Stomach (tissue), 9 donors: Measurements from ENCODE around the gene CDNF. TPM values are rescaled to one million over a fixed set of nuclear protein-coding genes. Genes with fewer than 3 reads are reported as not detected.

Source experiments
- DNase-seq, 2 donors: peaks; one replicate each; pipeline versions ENCODE4 v3.0.0 to v3.0.0-alpha.2; 2013 to 2019
- H3K27ac ChIP-seq, 5 donors: fragments of 200-600 bp in 4 of 5; sonication (generic) in 4 of 5; one replicate each; pipeline ENCODE4 v1.5.1; 2013 to 2019; ENCODE audit warnings: mild to moderate bottlenecking in 1 of 5, moderate library complexity in 1 of 5
- H3K27me3 ChIP-seq, 3 donors: fragments of 200-600 bp; sonication (generic); one replicate each; pipeline ENCODE4 v1.5.1; 2017 to 2019; ENCODE audit warnings: mixed run types in 1 of 3
- H3K36me3 ChIP-seq, 4 donors: fragments of 200-600 bp; sonication (generic); 1 replicate in 3 of 4; 2 replicates in 1 of 4; pipeline ENCODE4 v1.5.1; 2016 to 2019
- H3K4me1 ChIP-seq, 4 donors: fragments of 200-600 bp; sonication (generic); one replicate each; pipeline ENCODE4 v1.5.1; 2016 to 2019
- H3K4me3 ChIP-seq, 4 donors: fragments of 200-600 bp; sonication (generic) in 3 of 4; one replicate each; pipeline ENCODE4 v1.5.1; 2016 to 2019; ENCODE audit warnings: mild to moderate bottlenecking in 1 of 4
- H3K9me3 ChIP-seq, 4 donors: fragments of 200-600 bp; sonication (generic); one replicate each; pipeline ENCODE4 v1.5.1; 2016 to 2019
- CTCF ChIP-seq, 7 experiments: fragments of 450-650 bp in 4 of 7; fragments of 200-600 bp in 3 of 7; sonication (generic) in 3 of 7; IDR thresholded peaks; one replicate each; pipeline ENCODE4 v1.5.1; 2016 to 2019; ENCODE audit warnings: antibody characterized with exemption in 7 of 7, control low read depth in 2 of 7, mild to moderate bottlenecking in 1 of 7
- EP300 ChIP-seq: sonication (generic); formaldehyde crosslinking; IDR thresholded peaks from one replicate; pipeline ENCODE4 v1.6.1; 2017; ENCODE audit warnings: antibody characterized with exemption
- POLR2A ChIP-seq, 4 donors: fragments of 450-650 bp; IDR thresholded peaks; one replicate each; pipeline ENCODE4 v1.6.1; 2016; ENCODE audit warnings: antibody characterized with exemption in 4 of 4, control low read depth in 2 of 4, mild to moderate bottlenecking in 1 of 4, moderate library complexity in 1 of 4
- POLR2AphosphoS5 ChIP-seq, 3 donors: sonication (generic); formaldehyde crosslinking; IDR thresholded peaks; one replicate each; pipeline ENCODE4 v1.6.1; 2016; ENCODE audit warnings: antibody characterized with exemption in 3 of 3
- WGBS, 5 donors: extraction: QIAGEN DNeasy Blood & Tissue Kit in 3 of 5; methylation state at CpG; one replicate each; pipeline versions ENCODE4 v1.1.5 to v1.1.7; 2013 to 2018; 5-methylcytosine and 5-hydroxymethylcytosine counted together
- intact Hi-C: fragments of 100-400 bp; cut with DNase I; formaldehyde crosslinking; loops from one replicate; pipeline ENCODE4 v1.15.1; 2023; ENCODE audit warnings: low total_unique reads
- polyA plus RNA-seq, 3 donors: library from polyadenylated mRNA; stranded (reverse); fragments of 200-250 nt; gene quantifications; one replicate each; pipeline ENCODE4 v1.2.3, GENCODE V29; 2013
- total RNA-seq, 5 donors: library from RNA; depleted of rRNA; stranded (reverse); fragments of >200 nt; gene quantifications; one replicate each; pipeline versions ENCODE4 v1.1.0 to v1.2.3, GENCODE V29; 2014 to 2016
- donor health status: healthy with polysubstance abuse.
- donor health status: Bipolar disorder and iron deficiency.
- donor health status: healthy.

CDNF gene
- total and polyA plus RNA-seq, 8 donors, result 0.75 to 212 (median 4.1) TPM; not detected in 3

GRCh38 chr10:14879124-14879927, 41.5 kb upstream of the CDNF start:
- WGBS, 5 donors, result 0% methylated on average over 23 to 60 of the region's 60 CpGs
- Histone ChIP-seq H3K4me1 (peaks cover 4 to 31% (median 25%) of the 10 kb centered on the region in 4 donors), H3K27ac (peak overlapping the region; percentile 92 to 96 (median 95)), H3K36me3 (no peaks in the 10 kb centered on the region), H3K9me3 (no peaks in the 10 kb centered on the region), H3K4me3 (peak overlapping the region; percentile 69 to 98 (median 94)), H3K27me3 (no peaks in the 10 kb centered on the region)
- peak in 1 of 2 donors; percentile 71 for DNase-seq
- TF ChIP-seq POLR2A (IDR thresholded peaks at IDR 0.05) (no peak), POLR2AphosphoS5 (IDR thresholded peaks at IDR 0.05) (no peak), EP300 (no peak), CTCF (IDR thresholded peaks at IDR 0.05) (no peak)
- intact Hi-C loops, result no loop called here

- peak; percentile 97 to 99 for DNase-seq
- Histone ChIP-seq H3K9me3 (no peaks in the 10 kb centered on the region), H3K27ac (peak within 1 kb of the TSS; percentile 92 to 96 (median 95)), H3K4me1 (peaks cover 4 to 31% (median 25%) of the 10 kb centered on the region in 4 donors), H3K36me3 (no peaks in the 10 kb centered on the region), H3K27me3 (no peaks in the 10 kb centered on the region), H3K4me3 (peak within 1 kb of the TSS; percentile 69 to 98 (median 94))
- TF ChIP-seq POLR2A (IDR thresholded peaks at IDR 0.05), result no peak
- TF ChIP-seq POLR2AphosphoS5 (IDR thresholded peaks at IDR 0.05), result peak; percentile 29 to 89 (median 88)
- intact Hi-C loops, result no loop called here
- 0 to 1% (median 0%) methylated on average over 7 to 102 of the region's 102 CpGs for WGBS, 5 donors
These were observed 40.7 kb upstream of the CDNF start, which contains the start of gene SUV39H2 for GRCh38 chr10:14878266-14879123. SUV39H2 (plus strand) TSS chr10:14878866; CDS start chr10:14878889, 23 bp downstream.

GRCh38 chr10:14876764-14877163, 38.9 kb upstream of the CDNF start:
- intact Hi-C loops, result no loop called here
- TF ChIP-seq POLR2A (IDR thresholded peaks at IDR 0.05), result no peak
- no peak for TF ChIP-seq CTCF (IDR thresholded peaks at IDR 0.05)
- TF ChIP-seq EP300, result no peak
- TF ChIP-seq POLR2AphosphoS5 (IDR thresholded peaks at IDR 0.05), result no peak
- no peak overlapping the region for H3K4me3 ChIP-seq

GRCh38 chr10:14875941-14876340, 38.1 kb upstream of the CDNF start:
- H3K27ac ChIP-seq, result no peak overlapping the region
- TF ChIP-seq POLR2A (IDR thresholded peaks at IDR 0.05) (no peak), POLR2AphosphoS5 (IDR thresholded peaks at IDR 0.05) (no peak), CTCF (IDR thresholded peaks at IDR 0.05) (no peak), EP300 (no peak)
- no peak overlapping the region for H3K4me3 ChIP-seq
- intact Hi-C loops, result no loop called here
- 94 to 96% (median 96%) methylated on average over 12 of the region's 12 CpGs for WGBS, 5 donors
- no peak for DNase-seq
- H3K9me3 ChIP-seq, result no peaks in the 10 kb centered on the region
- H3K36me3 ChIP-seq, result peaks cover 0 to 12% (median 5%) of the 10 kb centered on the region in 4 donors
- H3K27me3 ChIP-seq, result no peaks in the 10 kb centered on the region
- peaks cover 4 to 31% (median 25%) of the 10 kb centered on the region in 4 donors for H3K4me1 ChIP-seq

More at GRCh38 chr10:14876764-14877163, 38.9 kb upstream of the CDNF start:
- DNase-seq, result no peak
- H3K27ac ChIP-seq, result peak overlapping the region in 1 of 5 donors; percentile 95
- 85 to 94% (median 91%) methylated on average over 9 of the region's 9 CpGs for WGBS, 5 donors
- H3K36me3 ChIP-seq, result peaks cover 0 to 6% (median 1%) of the 10 kb centered on the region in 4 donors
- no peaks in the 10 kb centered on the region for H3K27me3 ChIP-seq
- peaks cover 4 to 31% (median 25%) of the 10 kb centered on the region in 4 donors for H3K4me1 ChIP-seq
- H3K9me3 ChIP-seq, result no peaks in the 10 kb centered on the region
